C4-2B (cell line): ENCODE data around the gene FOXK1.

ENCODE experiments used
- H3K27ac ChIP-seq: fragments of 450-650 bp; 2 replicates; pipeline ENCODE4 v1.5.1; 2017
- CTCF ChIP-seq: fragments of 450-650 bp; conservative IDR thresholded peaks from 2 replicates; pipeline ENCODE4 v1.5.1; 2017; ENCODE audit warnings: mild to moderate bottlenecking
- ZFX ChIP-seq: fragments of 450-650 bp; IDR thresholded peaks from 2 replicates; pipeline ENCODE4 v1.6.1; 2017

FOXK1 gene

GRCh38 chr7:4716946-4717795 is 35.1 kb downstream of the FOXK1 start:
- TF ChIP-seq ZFX, result no peak
- no peak for TF ChIP-seq CTCF
- H3K27ac ChIP-seq, result no peak overlapping the region

DNA sequence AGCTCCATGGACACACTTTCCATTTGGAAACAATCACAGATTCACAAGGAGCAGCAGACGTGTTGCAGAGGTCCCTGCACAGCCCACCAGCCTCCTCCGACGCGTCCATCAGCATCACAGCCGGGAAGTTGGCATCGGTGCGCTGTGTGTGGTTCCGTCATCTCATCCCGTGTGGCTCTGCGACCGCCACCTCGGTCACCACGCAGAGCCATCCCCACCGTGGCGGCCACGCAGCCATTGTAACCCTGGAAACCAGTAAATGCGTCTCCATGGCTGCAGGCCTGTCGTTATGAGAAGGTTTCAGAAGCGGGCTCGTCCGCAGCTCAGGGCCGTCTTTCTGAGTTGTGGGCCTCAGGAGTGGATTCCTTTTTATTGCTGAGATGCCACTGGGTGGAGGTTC is 36.0 kb downstream of the FOXK1 start:
- no peak overlapping the region for H3K27ac ChIP-seq
- no peak for TF ChIP-seq ZFX

- H3K27ac ChIP-seq, result no peak overlapping the region
- no peak for TF ChIP-seq ZFX
- no peak for TF ChIP-seq CTCF
Measured at GRCh38 chr7:4720225-4720624, 38.1 kb downstream of the FOXK1 start.

DNA sequence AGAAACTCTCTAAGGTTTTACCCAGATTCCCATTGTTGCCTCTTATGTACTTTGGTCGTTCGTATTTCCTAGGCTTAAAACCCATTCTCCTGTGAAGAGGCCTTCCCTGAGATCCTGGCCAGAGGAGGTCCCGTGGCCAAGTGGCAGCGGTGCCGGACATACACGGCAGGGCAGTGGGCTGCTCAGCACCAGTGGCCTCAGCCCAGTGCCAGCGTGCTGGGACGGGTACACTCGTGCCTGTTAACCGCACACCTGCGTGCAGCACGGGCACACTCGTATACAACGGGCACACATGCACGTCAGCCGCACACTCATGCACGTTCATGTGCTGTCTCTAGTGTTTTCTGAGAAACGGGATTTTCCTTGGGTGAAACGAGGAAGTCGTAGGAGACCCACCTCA is 40.2 kb downstream of the FOXK1 start:
- TF ChIP-seq ZFX (no peak), CTCF (no peak)
- H3K27ac ChIP-seq, result no peak overlapping the region

DNA sequence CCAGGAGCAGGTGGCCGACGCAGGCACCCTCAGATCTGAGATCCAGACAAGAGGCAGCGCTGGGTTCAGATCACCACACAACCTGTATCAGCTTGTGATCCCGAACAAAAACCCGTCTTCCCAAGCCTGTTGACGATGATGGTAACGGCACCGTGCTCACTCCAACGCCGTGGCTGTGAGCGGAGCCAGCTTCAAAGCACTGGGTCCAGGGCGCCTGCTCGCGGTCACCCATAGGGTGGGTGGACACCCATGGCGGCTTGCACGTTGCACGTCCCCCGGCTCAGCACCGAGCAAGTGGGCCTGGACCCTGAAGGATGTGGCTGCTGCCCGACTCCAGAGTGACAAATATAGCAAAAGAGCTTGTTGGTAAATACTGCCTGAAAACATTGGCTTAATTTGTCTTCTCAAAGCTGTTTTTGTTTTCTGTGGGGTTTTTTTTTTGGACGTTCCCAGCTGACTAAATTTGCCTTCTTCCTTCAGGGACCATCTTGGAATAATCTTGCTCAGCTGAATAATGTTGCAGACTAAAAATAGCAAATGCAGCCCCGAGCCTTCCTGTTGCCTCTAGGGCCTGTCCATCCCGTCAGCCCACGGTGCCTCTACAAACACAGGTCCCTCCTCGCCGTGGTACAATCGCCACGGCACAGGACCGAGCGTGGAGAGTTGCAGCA is 41.0 kb downstream of the FOXK1 start:
- TF ChIP-seq CTCF, result no peak
- no peak for TF ChIP-seq ZFX
- no peak overlapping the region for H3K27ac ChIP-seq

DNA sequence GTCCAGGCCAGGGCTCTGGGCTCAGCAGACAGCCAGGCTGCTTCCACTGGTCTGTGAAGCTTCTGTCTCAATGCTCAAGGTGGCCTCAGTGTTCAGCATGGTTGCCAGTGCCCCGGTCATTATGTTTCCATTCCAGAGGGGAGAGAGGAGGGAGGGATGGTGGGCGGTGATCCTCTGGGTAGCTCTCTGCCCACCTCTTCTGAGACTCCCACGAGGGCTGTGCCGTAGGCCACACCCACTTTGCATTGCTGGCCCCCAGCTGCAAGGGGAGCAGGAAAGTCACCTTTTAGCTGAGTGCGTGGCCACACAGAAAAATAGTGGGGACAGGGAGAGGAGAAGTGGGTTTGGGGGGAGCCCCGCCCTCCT is 42.5 kb downstream of the FOXK1 start:
- peak overlapping the region; percentile 46 for H3K27ac ChIP-seq
- no peak for TF ChIP-seq CTCF
- TF ChIP-seq ZFX, result no peak

DNA sequence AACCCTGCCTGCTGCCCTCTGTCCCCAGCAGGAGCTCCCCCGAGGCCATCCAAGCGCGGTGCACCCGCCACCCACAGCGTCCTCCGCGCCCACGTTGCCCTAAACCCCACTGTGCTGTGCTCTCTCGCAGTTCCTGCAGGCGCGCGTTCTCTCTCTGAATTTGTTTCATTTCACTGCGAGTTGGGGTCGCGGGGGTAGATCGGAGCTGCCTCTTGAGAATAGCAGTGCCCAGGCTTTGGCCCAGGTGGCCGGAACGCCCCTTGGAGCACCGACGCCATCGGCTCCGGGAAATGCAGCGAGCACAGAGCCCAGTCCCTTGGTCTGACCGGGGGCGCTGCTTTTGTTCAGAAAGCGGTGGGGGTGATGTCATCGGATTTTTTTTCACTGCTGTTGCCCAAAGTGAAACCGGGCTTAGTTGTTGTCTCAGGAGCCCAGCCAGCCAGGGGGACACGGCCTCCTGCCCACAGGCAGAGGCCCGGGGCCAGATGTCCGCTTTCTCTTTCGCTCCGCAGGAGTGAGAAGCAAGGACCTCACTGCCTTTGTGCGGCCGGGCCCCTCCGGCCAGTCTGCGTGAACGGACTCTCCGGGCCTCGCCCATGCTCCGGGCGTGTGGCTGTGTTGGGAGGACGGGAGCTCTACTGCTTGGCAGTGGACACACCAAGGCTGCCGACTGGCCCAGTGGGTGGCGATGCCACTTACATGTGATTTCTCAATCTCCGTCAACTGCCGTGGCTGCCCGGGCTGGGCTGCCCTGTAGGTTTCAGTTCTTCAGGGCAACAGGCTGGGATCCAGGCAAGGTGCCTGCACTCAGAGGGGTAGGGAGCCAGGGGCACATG is 43.1 kb downstream of the FOXK1 start:
- peak overlapping the region; percentile 46 for H3K27ac ChIP-seq

More for the DNA sequence above, 43.1 kb downstream of the FOXK1 start:
- TF ChIP-seq CTCF (no peak), ZFX (no peak)
